ENCODE measurements around the gene LGSN. TPM values are rescaled to one million over a fixed set of nuclear protein-coding genes. Genes with fewer than 3 reads are reported as not detected.

LGSN gene
- total and polyA plus RNA-seq, 2 of the 13 experiments (the other 11 are each of a cell fraction or from before 2014, with no cell fraction given) = 0.13 to 0.63 TPM

GRCh38 chr6:63352544-63353285 is 32.9 kb upstream of the LGSN start (continued):
- TF ChIP-seq GABPA (IDR thresholded peaks at IDR 0.05; ENCODE audit: low read depth, low read length) (no peak), GABPA (CRISPR knock-in tag; IDR thresholded peaks at IDR 0.05; ENCODE audit: low read depth) (no peak), TCF12 (IDR thresholded peaks at IDR 0.05) (no peak), TCF12 (CRISPR knock-in tag; IDR thresholded peaks at IDR 0.05) (no peak), MYC (CRISPR knock-in tag; IDR thresholded peaks at IDR 0.05; ENCODE audit: borderline replicate concordance) (no peak), ZNF792 (CRISPR knock-in tag; IDR thresholded peaks at IDR 0.05) (0 out of 2 replicates have a peak, but pooled peaks have one; percentile 21), ISX (CRISPR knock-in tag; conservative IDR thresholded peaks at IDR 0.05) (no peak), ZBTB21 (CRISPR knock-in tag; IDR thresholded peaks at IDR 0.05) (peak; percentile 35; the same call in 1 of the 2 replicates), KLF16 (CRISPR knock-in tag; IDR thresholded peaks at IDR 0.05) (peak in 1 of 2 experiments; percentile 87; a peak in 2 of 4 replicates), KMT2B (CRISPR knock-in tag; IDR thresholded peaks at IDR 0.05) (peak; percentile 79), ZFP37 (CRISPR knock-in tag; IDR thresholded peaks at IDR 0.05; ENCODE audit: borderline replicate concordance) (no peak), POGK (CRISPR knock-in tag; conservative IDR thresholded peaks at IDR 0.05) (peak; percentile 60; the same call in 1 of the 2 replicates), PREB (CRISPR knock-in tag; IDR thresholded peaks at IDR 0.05) (no peak), PHB2 (IDR thresholded peaks at IDR 0.05; ENCODE audit: partially characterized antibody) (no peak), ZFP62 (CRISPR knock-in tag; IDR thresholded peaks at IDR 0.05) (no peak), TARDBP (CRISPR knock-in tag; IDR thresholded peaks at IDR 0.05) (peak; percentile 55; the same call in 1 of the 2 replicates), ZNF883 (CRISPR knock-in tag; IDR thresholded peaks at IDR 0.05; ENCODE audit: not compliant biosample characterization) (no peak), MAF1 (CRISPR knock-in tag; IDR thresholded peaks at IDR 0.05; ENCODE audit: borderline replicate concordance) (no peak), NFE2L2 (IDR thresholded peaks at IDR 0.05; ENCODE audit: low read length) (peak; percentile 10; the same call in 1 of the 2 replicates)
- TF ChIP-seq, protein P1, sequence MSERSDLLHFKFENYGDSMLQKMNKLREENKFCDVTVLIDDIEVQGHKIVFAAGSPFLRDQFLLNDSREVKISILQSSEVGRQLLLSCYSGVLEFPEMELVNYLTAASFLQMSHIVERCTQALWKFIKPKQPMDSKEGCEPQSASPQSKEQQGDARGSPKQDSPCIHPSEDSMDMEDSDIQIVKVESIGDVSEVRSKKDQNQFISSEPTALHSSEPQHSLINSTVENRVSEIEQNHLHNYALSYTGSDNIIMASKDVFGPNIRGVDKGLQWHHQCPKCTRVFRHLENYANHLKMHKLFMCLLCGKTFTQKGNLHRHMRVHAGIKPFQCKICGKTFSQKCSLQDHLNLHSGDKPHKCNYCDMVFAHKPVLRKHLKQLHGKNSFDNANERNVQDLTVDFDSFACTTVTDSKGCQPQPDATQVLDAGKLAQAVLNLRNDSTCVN (CRISPR knock-in tag; IDR thresholded peaks at IDR 0.05; ENCODE audit: borderline replicate concordance) = no peak
- TF ChIP-seq, protein P2, sequence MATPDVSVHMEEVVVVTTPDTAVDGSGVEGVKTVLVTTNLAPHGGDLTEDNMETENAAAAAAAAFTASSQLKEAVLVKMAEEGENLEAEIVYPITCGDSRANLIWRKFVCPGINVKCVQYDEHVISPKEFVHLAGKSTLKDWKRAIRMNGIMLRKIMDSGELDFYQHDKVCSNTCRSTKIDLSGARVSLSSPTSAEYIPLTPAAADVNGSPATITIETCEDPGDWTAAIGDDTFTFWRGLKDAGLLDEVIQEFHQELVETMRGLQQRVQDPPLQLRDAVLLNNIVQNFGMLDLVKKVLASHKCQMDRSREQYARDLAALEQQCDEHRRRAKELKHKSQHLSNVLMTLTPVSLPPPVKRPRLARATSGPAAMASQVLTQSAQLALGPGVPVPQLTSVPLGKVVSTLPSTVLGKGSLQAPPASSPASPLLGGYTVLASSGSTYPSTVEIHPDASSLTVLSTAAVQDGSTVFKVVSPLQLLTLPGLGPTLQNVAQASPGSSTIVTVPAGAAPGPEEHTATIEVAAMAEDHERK (CRISPR knock-in tag; IDR thresholded peaks at IDR 0.05; ENCODE audit: low read depth) = no peak
- TF ChIP-seq, protein P3, sequence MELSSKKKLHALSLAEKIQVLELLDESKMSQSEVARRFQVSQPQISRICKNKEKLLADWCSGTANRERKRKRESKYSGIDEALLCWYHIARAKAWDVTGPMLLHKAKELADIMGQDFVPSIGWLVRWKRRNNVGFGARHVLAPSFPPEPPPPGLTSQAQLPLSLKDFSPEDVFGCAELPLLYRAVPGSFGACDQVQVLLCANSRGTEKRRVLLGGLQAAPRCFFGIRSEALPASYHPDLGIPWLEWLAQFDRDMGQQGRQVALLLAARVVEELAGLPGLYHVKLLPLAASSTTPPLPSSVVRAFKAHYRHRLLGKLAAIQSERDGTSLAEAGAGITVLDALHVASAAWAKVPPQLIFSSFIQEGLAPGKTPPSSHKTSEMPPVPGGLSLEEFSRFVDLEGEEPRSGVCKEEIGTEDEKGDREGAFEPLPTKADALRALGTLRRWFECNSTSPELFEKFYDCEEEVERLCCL (CRISPR knock-in tag; IDR thresholded peaks at IDR 0.05; ENCODE audit: borderline replicate concordance) = no peak
- TF ChIP-seq, protein P4, sequence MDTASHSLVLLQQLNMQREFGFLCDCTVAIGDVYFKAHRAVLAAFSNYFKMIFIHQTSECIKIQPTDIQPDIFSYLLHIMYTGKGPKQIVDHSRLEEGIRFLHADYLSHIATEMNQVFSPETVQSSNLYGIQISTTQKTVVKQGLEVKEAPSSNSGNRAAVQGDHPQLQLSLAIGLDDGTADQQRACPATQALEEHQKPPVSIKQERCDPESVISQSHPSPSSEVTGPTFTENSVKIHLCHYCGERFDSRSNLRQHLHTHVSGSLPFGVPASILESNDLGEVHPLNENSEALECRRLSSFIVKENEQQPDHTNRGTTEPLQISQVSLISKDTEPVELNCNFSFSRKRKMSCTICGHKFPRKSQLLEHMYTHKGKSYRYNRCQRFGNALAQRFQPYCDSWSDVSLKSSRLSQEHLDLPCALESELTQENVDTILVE (CRISPR knock-in tag; IDR thresholded peaks at IDR 0.05) = 0 out of 2 replicates have a peak, but pooled peaks have one; percentile 68

Measured in HepG2 (cell line).